Bone marrow (tissue), 2 donors: ENCODE measurements around the gene CLIP2.
"Not testable (repeated sequence)": the region's sequence is repeated elsewhere in the genome, so short reads cannot be mapped to it uniquely, and the experiment has no call there.

ENCODE experiments used
- DNase-seq, 2 donors: peaks; one replicate each; lab custom pipeline; 2025; lab: John Stamatoyannopoulos, UW

The CLIP2 gene

GRCh38 chr7:74403521-74404387, 114.5 kb downstream of the CLIP2 start:
- no peak for DNase-seq

DNA sequence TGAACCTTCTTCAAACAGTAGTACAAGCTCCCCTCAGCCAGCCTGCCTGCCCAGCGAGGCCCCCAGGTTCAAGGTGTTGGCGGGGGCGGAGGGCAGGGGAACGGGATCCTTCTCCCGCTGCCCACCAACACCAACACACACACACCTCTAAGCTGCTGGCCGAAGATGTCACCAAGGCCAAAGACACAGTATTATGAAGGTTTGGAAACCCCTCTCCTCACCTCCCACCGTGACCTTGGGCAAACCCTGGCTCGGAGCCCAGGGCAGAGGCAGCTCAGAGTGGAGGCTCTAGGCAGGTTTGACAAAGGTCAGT, 115.1 kb downstream of the CLIP2 start:
- DNase-seq, result no peak

DNA sequence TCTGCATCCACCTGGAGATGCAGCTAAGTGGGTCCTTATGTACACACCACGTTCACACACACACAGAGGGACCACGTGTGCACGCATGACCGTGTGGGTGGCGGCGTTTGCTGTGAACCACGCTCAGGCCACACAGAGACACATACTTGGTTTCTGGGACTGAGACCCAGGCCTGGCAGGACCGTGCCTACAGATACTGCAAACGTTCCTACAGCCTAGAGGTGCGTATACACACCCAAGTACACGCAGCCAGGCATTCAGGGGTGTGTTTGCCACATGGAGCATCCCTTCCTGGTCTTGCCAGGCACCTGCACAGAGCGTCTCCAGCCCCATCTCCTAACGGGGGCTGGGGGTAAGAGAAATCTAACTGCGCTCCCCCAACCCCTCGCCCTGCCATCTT, 115.5 kb downstream of the CLIP2 start:
- no peak for DNase-seq

GRCh38 chr7:74405191-74405898, 116.1 kb downstream of the CLIP2 start:
- DNase-seq, result no peak

GRCh38 chr7:74405899-74406512, 116.8 kb downstream of the CLIP2 start:
- no peak for DNase-seq

GRCh38 chr7:74407958-74408357, 118.8 kb downstream of the CLIP2 start:
- no peak for DNase-seq

- no peak for DNase-seq
These were observed 120.4 kb downstream of the CLIP2 start for GRCh38 chr7:74409571-74409970.

DNA sequence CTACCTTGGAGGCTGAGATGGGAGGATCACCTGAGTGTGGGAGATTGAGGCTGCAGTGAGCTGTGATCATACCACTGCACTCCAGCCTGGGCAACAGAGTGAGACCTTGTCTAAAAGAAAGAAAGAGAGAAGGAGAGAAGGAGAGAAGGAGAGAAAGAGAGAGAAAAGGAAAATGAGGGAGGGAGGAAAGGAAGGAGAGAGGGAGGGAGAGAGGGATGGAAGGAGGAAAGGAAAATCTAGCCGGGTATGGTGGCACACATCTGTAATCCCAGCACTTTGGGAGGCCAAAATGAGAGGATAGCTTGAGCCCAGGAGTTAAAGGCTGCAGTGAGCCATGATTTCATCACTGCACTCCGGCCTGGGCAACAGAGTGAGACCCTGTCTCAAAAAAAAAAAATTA, 121.6 kb downstream of the CLIP2 start:
- no peak for DNase-seq

DNA sequence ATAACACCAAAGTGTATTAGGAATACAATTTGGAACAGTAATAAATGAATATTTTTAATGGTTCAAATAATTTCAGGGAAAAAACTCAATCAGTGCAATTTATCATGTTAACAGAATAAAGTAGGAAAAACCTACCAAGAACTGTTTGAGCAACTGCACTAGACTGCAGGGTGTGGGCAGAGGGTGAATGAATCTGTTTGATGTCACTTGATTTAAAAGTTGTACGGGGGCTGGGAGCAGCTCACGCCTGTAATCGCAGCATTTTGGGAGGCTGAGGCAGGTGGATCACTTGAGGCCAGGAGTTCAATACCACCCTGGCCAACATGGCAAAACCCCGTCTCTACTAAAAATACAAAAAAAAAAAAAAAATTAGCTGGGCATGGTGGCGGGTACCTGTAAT, 122.4 kb downstream of the CLIP2 start:
- DNase-seq, result not testable (repeated sequence)

GRCh38 chr7:74412056-74412455, 122.8 kb downstream of the CLIP2 start:
- DNase-seq, result peak in 1 of 2 donors; percentile 35

GRCh38 chr7:74412603-74413002, 123.4 kb downstream of the CLIP2 start:
- DNase-seq, result no peak

GRCh38 chr7:74414595-74415333, 125.6 kb downstream of the CLIP2 start:
- DNase-seq, result not testable (repeated sequence)

DNA sequence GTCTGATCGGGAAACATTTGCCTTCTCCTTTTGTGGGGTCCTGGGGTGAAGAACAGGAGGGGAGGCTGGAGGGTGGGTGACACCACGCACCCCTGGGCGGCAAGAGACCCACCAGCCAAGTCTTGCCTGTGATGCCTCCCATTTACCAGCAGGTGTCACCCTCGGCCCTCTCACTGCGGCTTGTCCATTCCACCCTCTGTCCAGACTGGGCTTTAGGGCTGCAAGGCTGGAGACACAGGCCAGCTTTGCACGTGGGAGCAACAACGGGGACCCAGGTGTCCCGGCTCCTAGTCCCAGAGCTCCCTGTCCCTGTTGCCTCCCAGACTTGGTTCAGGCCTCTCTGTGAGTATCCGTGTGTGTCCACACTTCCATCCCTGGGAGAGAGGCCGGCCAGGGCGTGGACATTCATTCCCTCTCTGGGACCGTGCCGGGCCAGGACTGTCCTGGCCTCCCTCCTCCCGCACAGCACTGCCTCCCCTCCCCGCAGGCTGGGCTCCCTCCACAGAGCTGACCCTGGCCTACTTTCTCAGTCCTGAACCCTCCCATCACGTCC, 128.3 kb downstream of the CLIP2 start:
- peak in 1 of 2 donors; percentile 40 for DNase-seq

GRCh38 chr7:74418076-74418475, 128.9 kb downstream of the CLIP2 start:
- no peak for DNase-seq

GRCh38 chr7:74418538-74418937, 129.3 kb downstream of the CLIP2 start:
- no peak for DNase-seq

- not testable (repeated sequence) for DNase-seq
These were observed 130.0 kb downstream of the CLIP2 start for GRCh38 chr7:74419232-74419631.

DNA sequence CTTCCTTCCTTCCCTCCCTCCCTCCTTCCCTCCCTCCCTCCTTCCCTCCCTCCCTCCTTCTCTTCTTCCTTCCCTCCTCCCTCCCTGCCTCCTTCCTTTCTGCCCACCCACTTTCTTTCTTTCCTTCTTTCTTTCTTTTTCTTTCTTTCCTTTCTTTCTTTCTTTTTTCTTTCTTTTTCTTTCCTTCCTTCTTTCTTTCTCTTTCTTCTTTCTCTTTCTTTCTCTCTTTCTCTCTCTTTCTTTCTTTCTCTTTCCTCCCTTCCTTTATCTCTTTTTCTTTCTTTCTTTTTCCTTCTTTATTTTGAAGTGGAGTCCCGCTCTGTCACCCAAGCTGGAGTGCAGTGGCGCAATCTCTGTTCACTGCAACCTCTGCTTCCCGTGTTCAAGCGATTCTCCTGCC, 130.8 kb downstream of the CLIP2 start:
- no peak for DNase-seq

DNA sequence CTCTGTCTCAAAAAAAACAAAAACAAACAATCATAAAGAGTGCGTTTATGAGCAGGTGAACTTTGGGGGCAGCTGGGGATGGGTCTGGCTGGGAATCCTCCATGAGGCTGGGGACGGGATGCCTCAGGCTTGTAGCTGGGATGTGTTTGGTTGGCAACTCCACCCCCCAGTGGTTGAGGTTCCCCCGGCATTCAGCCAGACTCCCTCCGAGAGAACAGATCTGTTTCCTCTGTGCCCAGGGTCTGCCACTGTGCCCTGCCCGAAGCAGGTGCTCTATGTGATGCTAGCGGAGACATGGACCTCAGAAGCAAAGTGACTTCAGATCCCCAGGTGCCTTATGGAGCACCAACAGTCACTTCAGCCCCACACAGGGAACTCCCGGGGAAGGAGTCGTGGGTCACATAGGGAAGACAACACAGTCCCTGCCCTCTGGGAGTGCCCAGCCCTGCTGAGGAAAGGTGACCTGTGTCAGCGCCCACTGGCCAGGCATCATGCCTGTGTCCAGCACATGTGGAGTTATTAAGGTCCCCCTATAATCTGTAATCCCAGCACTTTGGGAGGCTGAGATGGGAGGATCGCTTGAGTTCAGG, 135.2 kb downstream of the CLIP2 start:
- no peak for DNase-seq

- no peak for DNase-seq
These were observed 138.8 kb downstream of the CLIP2 start for GRCh38 chr7:74428023-74428422.

- no peak for DNase-seq
These were observed 140.0 kb downstream of the CLIP2 start for GRCh38 chr7:74429153-74429747.

DNA sequence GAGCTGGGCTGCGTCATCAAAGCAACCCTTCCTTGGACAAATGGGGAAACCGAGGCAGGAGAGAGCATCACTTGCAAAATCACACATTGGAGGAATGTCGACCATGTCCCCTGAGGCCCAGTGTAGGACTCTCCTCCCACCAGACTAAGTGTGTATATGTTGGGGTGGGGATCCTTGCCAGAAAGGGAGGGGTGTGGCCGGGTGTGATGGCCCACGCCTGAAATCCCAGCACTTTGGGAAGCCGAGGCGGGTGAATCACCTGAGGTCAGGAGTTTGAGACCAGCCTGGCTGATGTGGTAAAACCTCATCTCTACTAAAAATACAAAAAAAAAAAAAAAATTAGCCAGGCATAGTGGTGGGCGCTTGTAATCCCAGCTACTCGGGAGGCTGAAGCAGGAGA, 141.2 kb downstream of the CLIP2 start:
- DNase-seq, result not testable (repeated sequence)
